GM15510 (cell line): Measurements from ENCODE around the gene EVPL.

Experiments
- POLR2A ChIP-seq: IDR thresholded peaks from 3 replicates; pipeline ENCODE4 v1.6.1; 2011; ENCODE audit warnings: borderline replicate concordance; ENCODE audit not compliant: insufficient read length; ENCODE audit errors: extremely low read depth

The EVPL gene

DNA sequence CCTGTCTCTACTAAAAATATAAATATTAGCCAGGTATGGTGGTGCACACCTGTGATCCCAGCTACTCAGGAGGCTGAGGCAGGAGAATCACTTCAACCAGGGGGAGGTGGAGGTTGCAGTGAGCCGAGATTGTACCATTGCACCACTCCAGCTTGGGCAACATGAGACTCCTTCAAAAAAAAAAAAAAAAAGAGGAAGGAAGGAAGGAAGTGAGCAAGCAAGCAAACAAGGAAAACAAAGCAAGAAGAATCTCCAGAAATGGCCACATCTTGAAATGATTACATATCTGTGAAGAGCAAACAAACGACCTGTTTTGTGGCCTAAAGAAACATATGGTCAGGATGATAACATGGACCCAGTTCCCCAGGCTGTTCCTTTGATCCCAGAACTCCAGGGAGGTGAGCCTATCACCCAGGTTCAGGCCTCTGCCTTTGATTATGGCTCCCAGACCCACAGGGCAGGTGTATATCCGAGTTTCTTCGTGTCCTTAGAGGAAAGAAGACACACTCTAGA lies 57.0 kb downstream of the EVPL start:
- no peak for TF ChIP-seq POLR2A

DNA sequence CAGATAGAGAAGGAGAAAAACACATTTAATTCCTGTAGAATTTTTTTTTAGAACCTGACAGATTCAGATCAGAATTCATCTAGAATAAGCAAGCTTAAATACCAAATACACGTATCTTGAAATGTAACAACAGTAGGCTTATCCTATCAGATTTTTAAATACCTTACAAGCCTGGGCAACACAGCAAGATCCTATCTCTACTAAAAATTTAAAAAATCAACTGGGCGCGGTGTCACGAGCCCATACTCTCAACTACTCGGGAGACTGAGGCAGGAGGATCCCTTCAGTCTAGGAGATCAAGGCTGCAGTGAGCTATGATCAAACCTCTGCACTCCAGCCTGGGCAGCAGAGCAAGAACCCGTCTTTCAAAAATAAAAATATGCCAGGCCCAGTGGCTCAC lies 61.6 kb downstream of the EVPL start:
- no peak for TF ChIP-seq POLR2A

DNA sequence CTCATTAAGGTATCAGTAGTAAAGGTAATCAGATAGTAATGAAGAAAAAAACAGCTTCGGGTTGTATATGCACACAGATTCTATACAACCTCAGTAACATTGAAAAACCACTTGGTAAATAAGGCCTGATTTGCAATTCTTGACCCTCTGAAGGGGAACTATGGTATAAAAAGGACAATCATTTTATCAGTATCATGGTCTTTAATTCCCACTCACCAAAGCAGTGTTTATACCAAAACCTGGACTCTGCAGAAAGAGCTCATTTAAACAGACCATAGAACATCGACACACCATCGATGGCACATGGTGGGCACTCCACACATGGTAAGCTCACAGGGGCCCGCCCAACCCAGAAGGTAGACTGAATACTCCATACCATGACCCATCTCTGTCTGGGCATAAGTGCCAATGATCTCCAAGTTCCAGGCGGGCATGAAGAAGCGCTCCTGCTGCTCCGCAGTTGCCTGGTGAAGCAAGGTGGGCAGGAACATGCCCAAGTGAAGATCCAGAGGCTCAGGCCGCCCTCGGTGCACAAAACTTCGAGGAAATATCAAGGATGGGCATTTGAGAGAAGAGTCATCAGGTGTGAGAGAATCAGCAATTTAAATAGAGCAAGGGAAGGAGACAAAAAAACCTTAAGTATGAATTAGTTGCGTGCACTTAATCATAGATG lies 67.1 kb downstream of the EVPL start:
- no peak for TF ChIP-seq POLR2A

DNA sequence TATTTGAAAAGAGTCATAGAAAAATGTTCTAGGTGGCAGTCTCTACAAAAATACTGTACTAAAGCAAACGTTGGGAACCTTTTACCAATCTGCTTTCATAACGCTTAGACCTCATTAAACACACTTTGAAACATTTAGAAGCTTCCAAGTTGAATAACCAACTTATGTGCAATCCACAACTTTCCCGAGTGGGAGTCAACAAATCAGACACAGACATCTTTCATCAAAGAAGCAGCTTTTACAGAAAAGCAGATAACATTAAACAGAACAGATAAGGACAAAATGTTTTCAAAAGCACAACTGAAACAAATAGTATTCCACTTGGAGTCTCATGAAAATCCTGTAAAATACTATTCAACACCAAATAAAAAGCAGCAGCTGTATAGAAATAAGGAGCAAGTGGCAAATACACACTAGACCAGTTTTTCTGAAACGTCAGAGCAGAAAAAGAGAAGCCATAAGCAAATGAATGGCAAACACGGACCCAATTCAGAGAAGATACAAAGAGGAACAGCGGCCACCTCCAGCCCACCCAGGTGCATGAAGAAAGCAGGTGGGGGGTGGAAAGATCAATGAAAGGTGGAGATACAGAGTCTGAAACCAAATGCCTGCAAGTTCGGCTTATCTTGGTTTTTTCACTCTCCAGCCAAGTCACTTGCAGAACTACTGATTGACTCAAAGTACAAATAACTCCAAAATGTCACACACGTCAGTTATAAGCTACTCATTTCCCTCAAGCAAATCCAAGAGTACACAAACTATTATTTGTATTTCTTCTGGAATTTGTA lies 67.9 kb downstream of the EVPL start:
- no peak for TF ChIP-seq POLR2A
